GM12878 (cell line): ENCODE measurements around the gene KCNK17. TPM values are rescaled to one million over a fixed set of nuclear protein-coding genes. Genes with fewer than 3 reads are reported as not detected.

Source experiments
- ATAC-seq: fragments of 200-7000 bp; cut with Tn5 transposase; 3 replicates; pipeline ENCODE4 v1.9.1; 2020; ENCODE audit warnings: mild to moderate bottlenecking, moderate library complexity
- BruUV-seq: library from RNA; stranded (reverse); fragments of 400-500 nt; replicated peaks from 2 replicates; lab custom pipeline; 2021; lab: Mats Ljungman, UMichigan
- CTCF ChIA-PET: fragments of 300-600 bp; sonication (Branson Sonifier 250); formaldehyde crosslinking; extraction: SDS; loops from one replicate; lab custom pipeline; 2021; ENCODE audit warnings: inconsistent platforms; lab: Yijun Ruan, JAX
- POLR2A ChIA-PET: fragments of 350-600 bp; formaldehyde crosslinking; extraction: SDS; loops from one replicate; lab custom pipeline; 2021; ENCODE audit warnings: inconsistent platforms; lab: Charles Lee
- RAD21 ChIA-PET: fragments of 300-600 bp; sonication (Branson Sonifier 250); formaldehyde crosslinking; loops from one replicate; lab custom pipeline; 2023; ENCODE audit warnings: antibody characterized with exemption; ENCODE audit not compliant: unreplicated experiment; lab: Charles Lee
- SMC1A ChIA-PET: fragments of 300-600 bp; sonication (Branson Sonifier 250); formaldehyde crosslinking; loops from one replicate; lab custom pipeline; 2023; ENCODE audit not compliant: unreplicated experiment, uncharacterized antibody; lab: Charles Lee
- DNase-seq: peaks from one replicate; pipeline ENCODE4 v3.0.0-alpha.2; 2011; ENCODE audit warnings: low read depth, low spot score
- FAIRE-seq: peaks from 3 replicates; lab custom pipeline; 2011; peaks lifted over from hg19 to GRCh38; lab: Jason Lieb, UNC
- H2AFZ ChIP-seq: 2 replicates; pipeline ENCODE4 v1.6.0; 2011; ENCODE audit warnings: low read depth, low read length, control low read depth; ENCODE audit not compliant: control insufficient read depth
- H3K27ac ChIP-seq: 2 replicates; pipeline ENCODE4 v1.5.1; 2011; ENCODE audit warnings: control low read depth; ENCODE audit not compliant: control insufficient read depth, insufficient read depth
- H3K27me3 ChIP-seq, 2 experiments: replicated peaks in 1 of 2; 2 replicates each; pipeline versions ENCODE4 v1.6.0 to v1.6.1; 2011; ENCODE audit warnings: low read length in 1 of 2; ENCODE audit not compliant: control insufficient read depth in 2 of 2, insufficient read depth in 2 of 2
- H3K36me3 ChIP-seq, 2 experiments: 2 replicates each; pipeline ENCODE4 v1.5.1; 2011; ENCODE audit warnings: low read length in 1 of 2; ENCODE audit not compliant: control insufficient read depth in 2 of 2, insufficient read depth in 2 of 2
- H3K4me1 ChIP-seq: 2 replicates; pipeline ENCODE4 v1.6.1; 2011; ENCODE audit warnings: mild to moderate bottlenecking, low read length, moderate library complexity, mixed read lengths; ENCODE audit not compliant: control insufficient read depth, insufficient read depth
- H3K4me2 ChIP-seq: 2 replicates; pipeline ENCODE4 v1.6.0; 2011; ENCODE audit warnings: control low read depth; ENCODE audit not compliant: control insufficient read depth, insufficient read depth
- H3K4me3 ChIP-seq: fragments of 200-600 bp; sonication (generic); 2 replicates; pipeline ENCODE4 v1.5.1; 2016
- H3K79me2 ChIP-seq: 2 replicates; pipeline ENCODE4 v1.6.0; 2011; ENCODE audit warnings: low read length; ENCODE audit not compliant: control insufficient read depth, insufficient read depth
- H3K9ac ChIP-seq: 2 replicates; pipeline ENCODE4 v1.8.0; 2011; ENCODE audit warnings: low read length, control low read depth, mixed read lengths; ENCODE audit not compliant: control insufficient read depth, insufficient read depth
- H3K9me3 ChIP-seq: replicated peaks from 3 replicates; pipeline ENCODE4 v1.5.1; 2011; ENCODE audit warnings: mild to moderate bottlenecking, low read length; ENCODE audit not compliant: control insufficient read depth, insufficient read depth
- H4K20me1 ChIP-seq: 2 replicates; pipeline ENCODE4 v1.6.0; 2011; ENCODE audit not compliant: control insufficient read depth, insufficient read depth
- CUX1 ChIP-seq: IDR thresholded peaks from 2 replicates; pipeline ENCODE4 v1.6.1; 2012; ENCODE audit warnings: improper control_type of control experiment, low read depth, low read length; ENCODE audit not compliant: insufficient replicate concordance
- E2F8 ChIP-seq: fragments of 450-650 bp; IDR thresholded peaks from 2 replicates; pipeline ENCODE4 v1.6.1; 2018; ENCODE audit warnings: mild to moderate bottlenecking, low read depth, moderate library complexity; ENCODE audit not compliant: partially characterized antibody
- KAT2A ChIP-seq: conservative IDR thresholded peaks from 2 replicates; pipeline ENCODE4 v1.6.1; 2011; ENCODE audit warnings: low read depth, low read length; ENCODE audit not compliant: control insufficient read depth
- MLLT1 ChIP-seq: fragments of 450-650 bp; IDR thresholded peaks from 2 replicates; pipeline ENCODE4 v1.6.1; 2016; ENCODE audit warnings: mild to moderate bottlenecking
- ZNF24 ChIP-seq: fragments of 450-650 bp; IDR thresholded peaks from 2 replicates; pipeline ENCODE4 v1.6.1; 2017; ENCODE audit warnings: antibody characterized with exemption, mild to moderate bottlenecking
- WGBS: methylation state at CpG from one replicate; pipeline ENCODE4 v1.1.6; 2016; ENCODE audit warnings: low lambda C conversion rate; ENCODE audit not compliant: insufficient replicate concordance, insufficient coverage; ENCODE audit errors: missing lambda C conversion rate; 5-methylcytosine and 5-hydroxymethylcytosine counted together
- in situ Hi-C: fragments of 300-500 bp; cut with MboI; formaldehyde crosslinking; loops from 9 replicates; pipeline ENCODE4 v1.14.3; 2018; ENCODE audit warnings: mixed read lengths
- intact Hi-C: fragments of 100-400 bp; cut with micrococcal nuclease; formaldehyde crosslinking; loops from one replicate; pipeline ENCODE4 v1.14.2; 2022; ENCODE audit not compliant: unreplicated experiment
- polyA plus RNA-seq, 11 experiments: library from polyadenylated mRNA; depleted of rRNA in 4 of 11; unstranded in 6 of 11; stranded (reverse) in 5 of 11; fragments of >200 nt; fragmentation: Nextera tagmentation in 4 of 11; fragmentation: Illumina TruSeq in 1 of 11; extraction: Ambion mirVana in 4 of 11; extraction: Trizol in 1 of 11; gene quantifications; 1 replicate in 1 of 11; 2 replicates in 10 of 11; pipeline versions ENCODE4 v1.2.1 to v1.2.3, GENCODE V29; 2011 to 2016; ENCODE audit warnings: inconsistent platforms in 2 of 11, missing spikeins in 2 of 11, low read depth in 1 of 11
- total RNA-seq, 4 experiments: library from RNA; depleted of rRNA in 3 of 4; stranded (reverse); fragments of >200 nt in 3 of 4; fragmentation: Illumina TruSeq in 1 of 4; extraction: Trizol in 1 of 4; gene quantifications; 2 replicates each; pipeline versions ENCODE4 v1.2.1 to v1.2.3, GENCODE V29; 2013 to 2021

The KCNK17 gene
- total and polyA plus RNA-seq, 10 of the 15 experiments (the other 5 are each of a cell fraction or from before 2014, with no cell fraction given): not detected

- in situ Hi-C loops (loop anchor here (5.0 kb wide), 3 partner anchors 133 to 428 kb away; no protein-coding TSS in a partner anchor), intact Hi-C loops (loop anchor here (5.0 kb wide), 2 partner anchors 303 to 428 kb away; no protein-coding TSS in a partner anchor)
- no TSS peak for BruUV-seq
These were observed 13.5 kb downstream of the KCNK17 start for GRCh38 chr6:39300739-39301138.

More at GRCh38 chr6:39300739-39301138, 13.5 kb downstream of the KCNK17 start:
- RAD21 ChIA-PET: interaction anchor here (1.0 to 5.0 kb wide), 2 partner anchors 110 to 134 kb away, joined by 3 to 71 read pairs; no protein-coding TSS in a partner anchor
- no peak overlapping the region for H3K9ac ChIP-seq
- no peak for FAIRE-seq
- H2AFZ ChIP-seq: no peak overlapping the region
- no peak for DNase-seq
- POLR2A ChIA-PET: interaction anchor here (1.2 kb wide), 1 partner anchor 103 kb away, joined by 3 read pairs; no protein-coding TSS in a partner anchor
- WGBS: 8% methylated on average over 6 of the region's 6 CpGs
- no peaks in the 10 kb centered on the region for H4K20me1 ChIP-seq
- peaks cover 0 to 3% of the 10 kb centered on the region in 2 experiments; a peak in 3 of 4 replicates for H3K27me3 ChIP-seq
- H3K4me3 ChIP-seq: no peak overlapping the region
- TF ChIP-seq KAT2A: no peak
- no peak for TF ChIP-seq MLLT1
- no peak for TF ChIP-seq ZNF24
- no peak for TF ChIP-seq E2F8
- no peak for TF ChIP-seq CUX1
- CTCF ChIA-PET: interaction anchor here (0.7 to 7.5 kb wide), 6 partner anchors 9 to 428 kb away, joined by 3 to 167 read pairs (median 4); no protein-coding TSS in a partner anchor
- H3K4me1 ChIP-seq: 0 out of 2 replicates have a peak, but pooled peaks cover 2% of the 10 kb centered on the region
- H3K36me3 ChIP-seq: no peaks in the 10 kb centered on the region
- no peak for ATAC-seq
- no peaks in the 10 kb centered on the region for H3K79me2 ChIP-seq
- no peaks in the 10 kb centered on the region for H3K9me3 ChIP-seq
- H3K4me2 ChIP-seq: no peak overlapping the region
- no peak overlapping the region for H3K27ac ChIP-seq
- SMC1A ChIA-PET: interaction anchor here (0.9 to 7.4 kb wide), 4 partner anchors 103 to 304 kb away, joined by 4 to 83 read pairs (median 8); no protein-coding TSS in a partner anchor
